Spleen (tissue), 7 donors: ENCODE data around the gene QSER1.

Source experiments
- CTCF ChIP-seq, 11 experiments: fragments of 200-600 bp in 7 of 11; fragments of 450-650 bp in 4 of 11; sonication (generic) in 4 of 11; IDR thresholded peaks in 8 of 11; conservative IDR thresholded peaks in 3 of 11; 1 replicate in 7 of 11; 2 replicates in 4 of 11; pipeline versions ENCODE4 v1.4.0 to v1.8.0; 2016 to 2021; ENCODE audit warnings: antibody characterized with exemption in 11 of 11, inconsistent platforms in 4 of 11, mild to moderate bottlenecking in 1 of 11
- POLR2A ChIP-seq, 3 donors: fragments of 450-650 bp; IDR thresholded peaks; one replicate each; pipeline ENCODE4 v1.5.1; 2017; ENCODE audit warnings: antibody characterized with exemption in 3 of 3, mild to moderate bottlenecking in 1 of 3
- POLR2AphosphoS5 ChIP-seq, 3 donors: sonication (generic); formaldehyde crosslinking; IDR thresholded peaks; one replicate each; pipeline ENCODE4 v1.5.1; 2017; ENCODE audit warnings: antibody characterized with exemption in 3 of 3
- donor health status: DM: no; HTN: no; CAD: no; lungs with moderate emphysema.
- donor health status: DM: no; HTN: no; CAD: no.
- donor health status: DM: no; HTN: no; CAD: no.

- TF ChIP-seq POLR2A (IDR thresholded peaks at IDR 0.05) (no peak), CTCF (IDR thresholded peaks at IDR 0.05 in 8 of 11, conservative IDR thresholded peaks at IDR 0.05 in 3 of 11) (no peak), POLR2AphosphoS5 (IDR thresholded peaks at IDR 0.05) (no peak)
Observed at GRCh38 chr11:32932196-32932595, 39.6 kb downstream of the QSER1 start.
